Thoracic aorta (tissue), 2 donors: ENCODE data around the gene AXIN2. TPM values are rescaled to one million over a fixed set of nuclear protein-coding genes. Genes with fewer than 3 reads are reported as not detected.

Source experiments
- ATAC-seq: fragments of 150-250 bp; one replicate; pipeline ENCODE4 v1.8.0; 2017; ENCODE audit warnings: low read depth; ENCODE audit not compliant: insufficient number of reproducible peaks, low FRiP score
- DNase-seq: peaks from one replicate; pipeline ENCODE4 v3.0.0-alpha.2; 2020; ENCODE audit warnings: low spot score
- H3K27ac ChIP-seq, 2 donors: fragments of 200-600 bp; sonication (generic); 1 replicate in 1 of 2; 2 replicates in 1 of 2; pipeline ENCODE4 v1.5.1; 2016; ENCODE audit warnings: mild to moderate bottlenecking in 2 of 2, moderate library complexity in 2 of 2
- H3K27me3 ChIP-seq: fragments of 200-600 bp; sonication (generic); replicated peaks from 2 replicates; pipeline ENCODE4 v1.6.0; 2016; ENCODE audit warnings: mild to moderate bottlenecking; ENCODE audit not compliant: insufficient read depth
- H3K36me3 ChIP-seq: fragments of 200-600 bp; sonication (generic); one replicate; pipeline ENCODE4 v1.5.1; 2016
- H3K4me1 ChIP-seq, 2 donors: fragments of 200-600 bp; sonication (generic); 1 replicate in 1 of 2; 2 replicates in 1 of 2; pipeline versions ENCODE4 v1.5.1 to v1.6.0; 2016; ENCODE audit warnings: low read depth in 2 of 2, mild to moderate bottlenecking in 1 of 2; ENCODE audit not compliant: control insufficient read depth in 1 of 2
- H3K4me3 ChIP-seq: fragments of 200-600 bp; sonication (generic); 2 replicates; pipeline ENCODE4 v1.5.1; 2016; ENCODE audit warnings: mild to moderate bottlenecking
- H3K9me3 ChIP-seq: fragments of 200-600 bp; sonication (generic); 2 replicates; pipeline ENCODE4 v1.5.1; 2016
- CTCF ChIP-seq: fragments of 200-600 bp; sonication (generic); IDR thresholded peaks from one replicate; pipeline ENCODE4 v1.5.1; 2019; ENCODE audit warnings: antibody characterized with exemption
- total RNA-seq, 2 donors: library from RNA; depleted of rRNA; stranded (reverse); fragments of >200 nt; gene quantifications; one replicate each; pipeline versions ENCODE4 v1.1.0 to v1.2.3, GENCODE V29; 2016

AXIN2 gene
- total RNA-seq, 2 donors from 2014 or later: 24.9 to 27.4 TPM

DNA sequence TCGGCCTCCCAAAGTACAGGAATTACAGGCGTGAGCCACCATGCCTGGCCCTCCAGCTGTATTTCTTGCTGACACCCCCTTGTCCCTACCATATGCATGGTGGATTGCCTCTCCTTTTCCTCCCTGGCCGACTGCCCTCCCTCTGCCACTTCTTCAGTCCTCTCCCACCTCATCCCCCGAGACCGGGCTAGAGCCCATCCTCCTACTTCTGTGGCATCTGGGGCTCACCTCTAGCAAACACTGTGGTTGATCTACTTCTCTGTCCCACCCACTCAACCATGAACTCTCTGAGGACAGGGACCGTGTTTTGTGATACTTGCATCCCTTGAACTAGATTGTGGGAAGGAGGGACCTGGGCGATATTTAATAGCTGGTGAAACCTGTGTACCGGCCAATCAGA, 7.5 kb upstream of the AXIN2 start:
- H3K4me3 ChIP-seq: no peak overlapping the region
- H3K4me1 ChIP-seq: peaks cover 8 to 11% of the 10 kb centered on the region in 2 donors
- TF ChIP-seq CTCF: no peak
- no peak for ATAC-seq
- no peaks in the 10 kb centered on the region for H3K27me3 ChIP-seq
- H3K36me3 ChIP-seq: no peaks in the 10 kb centered on the region
- no peak for DNase-seq
- no peaks in the 10 kb centered on the region for H3K9me3 ChIP-seq
- no peak overlapping the region for H3K27ac ChIP-seq

GRCh38 chr17:65567566-65567965, 6.1 kb upstream of the AXIN2 start:
- H3K36me3 ChIP-seq: no peaks in the 10 kb centered on the region
- DNase-seq: no peak
- peaks cover 8 to 11% of the 10 kb centered on the region in 2 donors for H3K4me1 ChIP-seq
- no peak for TF ChIP-seq CTCF
- H3K27me3 ChIP-seq: no peaks in the 10 kb centered on the region
- no peak overlapping the region for H3K27ac ChIP-seq
- H3K4me3 ChIP-seq: no peak overlapping the region
- ATAC-seq: no peak
- H3K9me3 ChIP-seq: no peaks in the 10 kb centered on the region

DNA sequence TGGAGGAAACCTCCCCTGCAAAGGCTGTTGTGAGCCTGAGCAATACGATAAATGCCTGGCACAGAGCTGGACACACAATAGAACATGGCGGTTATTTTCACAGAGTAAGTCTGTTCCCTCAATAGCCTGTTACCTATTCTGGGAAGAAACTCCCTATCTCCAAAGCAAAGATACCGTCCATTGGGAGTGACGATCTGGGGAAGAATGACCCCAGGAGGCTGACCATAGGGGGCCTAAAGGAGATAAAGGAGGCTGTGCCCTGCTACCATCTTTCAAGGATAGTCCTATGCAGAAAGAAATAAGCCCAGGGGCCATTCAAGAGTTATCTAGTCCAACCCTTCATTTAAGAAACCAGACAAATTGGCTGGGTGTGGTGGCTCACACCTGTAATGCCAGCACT, 4.1 kb upstream of the AXIN2 start:
- Histone ChIP-seq H3K9me3 (no peaks in the 10 kb centered on the region), H3K4me1 (peaks cover 11 to 16% of the 10 kb centered on the region in 2 donors), H3K27me3 (no peaks in the 10 kb centered on the region), H3K4me3 (no peak overlapping the region), H3K27ac (no peak overlapping the region), H3K36me3 (no peaks in the 10 kb centered on the region)
- no peak for TF ChIP-seq CTCF
- ATAC-seq (no peak), DNase-seq (no peak)

GRCh38 chr17:65564793-65565192, 3.3 kb upstream of the AXIN2 start:
- H3K36me3 ChIP-seq: no peaks in the 10 kb centered on the region
- DNase-seq: peak; percentile 11
- no peaks in the 10 kb centered on the region for H3K27me3 ChIP-seq
- no peaks in the 10 kb centered on the region for H3K9me3 ChIP-seq
- peak overlapping the region; percentile 12 to 27 for H3K27ac ChIP-seq
- no peak for TF ChIP-seq CTCF
- H3K4me1 ChIP-seq: peaks cover 11 to 16% of the 10 kb centered on the region in 2 donors
- no peak for ATAC-seq
- no peak overlapping the region for H3K4me3 ChIP-seq

DNA sequence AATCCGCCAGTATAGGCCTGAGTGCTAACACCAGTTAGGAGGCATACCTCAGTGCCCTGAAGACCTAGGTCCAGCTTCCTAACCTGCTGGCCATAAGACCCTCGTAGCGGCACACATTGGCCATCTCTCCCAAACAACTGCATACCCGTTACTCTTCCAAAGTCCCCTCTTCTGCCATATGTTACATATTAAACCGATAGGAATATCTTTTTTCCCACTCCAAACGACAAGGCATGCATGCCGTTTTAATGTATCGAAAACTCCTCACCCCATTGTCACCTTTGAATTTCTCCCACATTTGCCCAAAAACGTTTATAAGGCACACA, 721 bp upstream of the AXIN2 start:
- H3K27me3 ChIP-seq: no peaks in the 10 kb centered on the region
- no peaks in the 10 kb centered on the region for H3K36me3 ChIP-seq
- ATAC-seq: no peak
- H3K4me1 ChIP-seq: peaks cover 15 to 32% of the 10 kb centered on the region in 2 donors
- TF ChIP-seq CTCF: no peak
- no peak overlapping the region for H3K27ac ChIP-seq
- no peaks in the 10 kb centered on the region for H3K9me3 ChIP-seq
- no peak for DNase-seq
- H3K4me3 ChIP-seq: no peak overlapping the region
